GM18520 (cell line): ENCODE measurements around the gene ST14.
"Not testable (repeated sequence)": the region's sequence is repeated elsewhere in the genome, so short reads cannot be mapped to it uniquely, and the experiment has no call there.

Experiments used
- ATAC-seq: cut with Tn5 transposase; IDR thresholded peaks from one replicate; pipeline ENCODE4 v1.9.1; 2021; ENCODE audit not compliant: unreplicated experiment

Gene ST14

GRCh38 chr11:130187096-130187495, 27.5 kb downstream of the ST14 start:
- no peak for ATAC-seq

GRCh38 chr11:130188047-130188446, 28.5 kb downstream of the ST14 start:
- ATAC-seq = no peak

- no peak for ATAC-seq
Measured at GRCh38 chr11:130188585-130189347, 29.2 kb downstream of the ST14 start.

GRCh38 chr11:130189492-130190210, 30.1 kb downstream of the ST14 start:
- ATAC-seq = no peak

- no peak for ATAC-seq
Measured at GRCh38 chr11:130190371-130190881, 30.8 kb downstream of the ST14 start.

GRCh38 chr11:130191896-130192295, 32.3 kb downstream of the ST14 start:
- ATAC-seq = no peak

- ATAC-seq = no peak
Measured at GRCh38 chr11:130192845-130193267, 33.3 kb downstream of the ST14 start.

- not testable (repeated sequence) for ATAC-seq
Measured at GRCh38 chr11:130193551-130193950, 34.0 kb downstream of the ST14 start.

GRCh38 chr11:130194241-130195023, 34.9 kb downstream of the ST14 start:
- no peak for ATAC-seq

GRCh38 chr11:130197386-130198035, 37.9 kb downstream of the ST14 start:
- ATAC-seq = no peak

- ATAC-seq = no peak
Measured at GRCh38 chr11:130198292-130198691, 38.7 kb downstream of the ST14 start.

- ATAC-seq = no peak
Measured at GRCh38 chr11:130198964-130199363, 39.4 kb downstream of the ST14 start.

GRCh38 chr11:130199792-130200191, 40.2 kb downstream of the ST14 start:
- ATAC-seq = no peak

- no peak for ATAC-seq
Measured at GRCh38 chr11:130201026-130201425, 41.4 kb downstream of the ST14 start.

- no peak for ATAC-seq
Measured at GRCh38 chr11:130202009-130202817, 42.6 kb downstream of the ST14 start.

- ATAC-seq = no peak
Measured at GRCh38 chr11:130202818-130203689, 43.5 kb downstream of the ST14 start.

- no peak for ATAC-seq
Measured at GRCh38 chr11:130203766-130204702, 44.5 kb downstream of the ST14 start.

- no peak for ATAC-seq
Measured at GRCh38 chr11:130204703-130205095, 45.1 kb downstream of the ST14 start.
